ENCODE results near the gene IAH1.

The IAH1 gene

DNA sequence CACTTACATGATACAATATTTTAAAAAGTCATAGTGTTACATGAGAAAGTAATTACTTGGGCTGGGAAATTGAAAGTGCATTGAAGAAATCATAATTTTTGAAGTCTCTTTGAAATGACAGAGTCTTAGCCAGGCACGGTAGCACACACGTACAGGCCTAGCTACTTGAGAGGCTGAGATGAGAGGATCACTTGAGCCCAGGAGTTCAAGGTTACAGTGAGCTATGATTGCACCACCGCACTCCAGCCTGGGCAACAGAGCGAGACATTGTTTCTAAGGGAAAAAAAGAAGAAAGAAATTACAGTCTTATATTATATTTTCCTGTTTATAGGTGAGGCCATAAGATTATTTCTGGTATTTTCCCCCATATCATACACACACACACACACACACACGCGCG lies 9.2 kb upstream of the IAH1 start:
- Histone ChIP-seq H3K36me3 (peaks cover 0 to 51% (median 16%) of the 10 kb centered on the region in 3 donors), H3K9me3 (no peaks in the 10 kb centered on the region), H3K27ac (no peak overlapping the region), H3K27me3 (no peaks in the 10 kb centered on the region), H3K4me1 (no peaks in the 10 kb centered on the region), H3K4me3 (no peak overlapping the region)
- no peak for DNase-seq
- intact Hi-C loops (cut with DNase I; ENCODE audit: low total_unique reads): no loop called here
- TF ChIP-seq, protein P1, sequence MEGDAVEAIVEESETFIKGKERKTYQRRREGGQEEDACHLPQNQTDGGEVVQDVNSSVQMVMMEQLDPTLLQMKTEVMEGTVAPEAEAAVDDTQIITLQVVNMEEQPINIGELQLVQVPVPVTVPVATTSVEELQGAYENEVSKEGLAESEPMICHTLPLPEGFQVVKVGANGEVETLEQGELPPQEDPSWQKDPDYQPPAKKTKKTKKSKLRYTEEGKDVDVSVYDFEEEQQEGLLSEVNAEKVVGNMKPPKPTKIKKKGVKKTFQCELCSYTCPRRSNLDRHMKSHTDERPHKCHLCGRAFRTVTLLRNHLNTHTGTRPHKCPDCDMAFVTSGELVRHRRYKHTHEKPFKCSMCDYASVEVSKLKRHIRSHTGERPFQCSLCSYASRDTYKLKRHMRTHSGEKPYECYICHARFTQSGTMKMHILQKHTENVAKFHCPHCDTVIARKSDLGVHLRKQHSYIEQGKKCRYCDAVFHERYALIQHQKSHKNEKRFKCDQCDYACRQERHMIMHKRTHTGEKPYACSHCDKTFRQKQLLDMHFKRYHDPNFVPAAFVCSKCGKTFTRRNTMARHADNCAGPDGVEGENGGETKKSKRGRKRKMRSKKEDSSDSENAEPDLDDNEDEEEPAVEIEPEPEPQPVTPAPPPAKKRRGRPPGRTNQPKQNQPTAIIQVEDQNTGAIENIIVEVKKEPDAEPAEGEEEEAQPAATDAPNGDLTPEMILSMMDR (IDR thresholded peaks at IDR 0.05): no peak

DNA sequence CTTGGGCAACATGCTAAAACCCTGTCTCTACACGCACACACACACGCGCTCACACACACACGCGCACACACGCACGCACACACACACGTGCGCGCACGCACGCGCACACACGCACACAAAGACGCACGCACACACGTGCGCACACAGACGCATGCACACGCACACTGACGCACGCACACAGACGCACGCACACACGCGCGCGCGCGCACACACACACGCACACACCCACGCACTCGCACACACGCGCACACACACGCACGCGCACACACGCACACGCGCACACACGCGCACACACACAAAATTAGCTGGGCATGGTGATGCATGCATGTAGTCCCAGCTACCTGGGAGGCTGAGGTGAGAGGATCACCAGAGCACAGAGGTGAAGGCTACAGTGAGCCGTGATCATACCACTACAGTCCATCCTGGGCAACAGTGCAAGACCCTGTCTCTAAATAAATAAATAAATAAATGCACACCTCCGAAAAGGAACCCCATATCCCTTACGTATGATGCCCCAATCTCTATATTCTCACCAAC lies 8.1 kb upstream of the IAH1 start:
- H3K9me3 ChIP-seq: no peaks in the 10 kb centered on the region
- H3K4me3 ChIP-seq: no peak overlapping the region
- TF ChIP-seq, protein P1 (IDR thresholded peaks at IDR 0.05): no peak
- no peaks in the 10 kb centered on the region for H3K27me3 ChIP-seq
- no peak overlapping the region for H3K27ac ChIP-seq
- H3K36me3 ChIP-seq: peaks cover 0 to 47% (median 11%) of the 10 kb centered on the region in 3 donors
- H3K4me1 ChIP-seq: peaks cover 0 to 4% (median 0%) of the 10 kb centered on the region in 4 donors
- intact Hi-C loops (cut with DNase I; ENCODE audit: low total_unique reads): no loop called here
- no peak for DNase-seq

DNA sequence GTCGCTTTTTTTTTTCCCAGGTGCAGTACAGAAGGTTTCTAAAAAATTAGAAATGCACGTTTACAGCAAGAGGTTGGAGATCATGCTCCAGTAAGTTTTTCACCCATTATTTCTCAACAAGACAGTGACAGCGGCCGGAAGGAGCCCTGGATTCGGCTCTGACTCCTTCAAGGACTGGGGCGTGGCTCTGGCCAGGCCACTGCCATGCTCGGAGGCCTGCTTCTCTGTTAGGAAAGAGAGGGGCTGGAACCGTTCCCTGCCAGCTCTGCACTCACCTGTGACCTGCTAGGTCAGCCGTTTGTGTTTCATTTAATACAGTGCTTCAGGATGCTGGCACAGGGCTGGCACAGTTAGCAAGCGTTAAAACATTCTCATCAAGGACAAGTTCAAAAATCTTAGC lies 6.7 kb upstream of the IAH1 start:
- intact Hi-C loops (cut with DNase I; ENCODE audit: low total_unique reads): no loop called here
- Histone ChIP-seq H3K27ac (no peak overlapping the region), H3K9me3 (no peaks in the 10 kb centered on the region), H3K27me3 (no peaks in the 10 kb centered on the region), H3K4me3 (no peak overlapping the region), H3K4me1 (peaks cover 0 to 10% (median 0%) of the 10 kb centered on the region in 4 donors), H3K36me3 (peaks cover 0 to 37% (median 11%) of the 10 kb centered on the region in 3 donors)
- TF ChIP-seq, protein P1 (IDR thresholded peaks at IDR 0.05): no peak
- no peak for DNase-seq

DNA sequence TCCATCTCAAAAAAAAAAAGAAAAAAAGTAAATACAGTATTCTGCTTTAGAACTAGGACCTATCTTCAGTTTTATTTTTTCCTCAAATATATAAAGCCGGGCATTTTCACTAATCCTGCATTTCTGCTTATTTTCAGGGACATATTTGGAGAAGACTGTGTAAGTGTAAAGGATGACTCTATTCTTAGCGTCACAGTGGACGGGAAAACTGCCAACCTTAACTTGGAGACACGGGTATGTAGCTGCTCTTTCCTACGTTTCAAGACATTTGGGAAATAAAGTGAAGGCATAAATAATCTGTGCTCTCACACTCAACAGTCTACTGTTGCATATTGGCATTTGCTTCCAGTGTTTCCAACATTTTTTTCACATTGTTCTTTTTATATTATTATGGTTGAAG lies 3.1 kb upstream of the IAH1 start:
- Histone ChIP-seq H3K4me3 (no peak overlapping the region), H3K27me3 (no peaks in the 10 kb centered on the region), H3K4me1 (peaks cover 0 to 28% (median 18%) of the 10 kb centered on the region in 4 donors), H3K36me3 (peaks cover 0 to 21% (median 11%) of the 10 kb centered on the region in 3 donors), H3K27ac (peak overlapping the region; percentile 24 to 61), H3K9me3 (no peaks in the 10 kb centered on the region)
- DNase-seq: peak in 1 of 2 donors; percentile 72
- intact Hi-C loops (cut with DNase I; ENCODE audit: low total_unique reads): loop anchor here (10.0 kb wide), 1 partner anchor 84 kb away; the partner anchor contains the start of gene ADAM17
- TF ChIP-seq, protein P1 (IDR thresholded peaks at IDR 0.05): no peak

DNA sequence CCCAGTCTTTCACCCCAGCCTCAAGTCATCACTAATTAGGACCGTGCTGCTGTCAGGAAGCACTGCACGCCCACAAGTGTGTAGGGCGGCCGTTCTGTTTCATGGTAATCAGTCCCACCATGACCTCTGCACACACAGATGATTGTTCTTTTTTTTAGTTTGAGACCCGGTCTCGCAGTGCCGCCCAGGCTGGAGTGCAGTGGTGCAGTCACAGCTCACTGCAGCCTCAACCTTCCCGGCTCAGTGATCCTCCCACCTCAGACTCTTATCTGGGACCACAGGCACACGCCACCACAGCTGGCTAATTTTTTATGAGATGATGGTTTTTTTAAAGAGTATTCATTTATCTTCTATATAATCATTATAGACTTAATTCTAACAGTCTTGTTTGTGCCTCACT lies 1.8 kb upstream of the IAH1 start:
- Histone ChIP-seq H3K4me1 (peaks cover 0 to 41% (median 25%) of the 10 kb centered on the region in 4 donors), H3K27me3 (no peaks in the 10 kb centered on the region), H3K9me3 (no peaks in the 10 kb centered on the region), H3K27ac (peak overlapping the region in 1 of 2 donors; percentile 61), H3K36me3 (peaks cover 0 to 25% (median 11%) of the 10 kb centered on the region in 3 donors), H3K4me3 (no peak overlapping the region)
- TF ChIP-seq, protein P1 (IDR thresholded peaks at IDR 0.05): no peak
- DNase-seq: no peak
- intact Hi-C loops (cut with DNase I; ENCODE audit: low total_unique reads): loop anchor here (10.0 kb wide), 1 partner anchor 82 kb away; the partner anchor contains the start of gene ADAM17
